H9 (cell line): Measurements from ENCODE around the gene ARRDC2. TPM values are rescaled to one million over a fixed set of nuclear protein-coding genes. Genes with fewer than 3 reads are reported as not detected.

Experiments
- DNase-seq: peaks from one replicate; pipeline ENCODE4 v3.0.0-alpha.2; 2017
- H2AFZ ChIP-seq: one replicate; pipeline ENCODE4 v1.6.1; 2013; ENCODE audit warnings: mild to moderate bottlenecking, low read length, control low read depth, moderate library complexity
- H2AK5ac ChIP-seq: 2 replicates; pipeline ENCODE4 v1.6.1; 2013; ENCODE audit warnings: low read length, control low read depth, mixed read lengths; ENCODE audit not compliant: insufficient read length
- H2BK120ac ChIP-seq: one replicate; pipeline ENCODE4 v1.6.1; 2013; ENCODE audit warnings: low read depth, mild to moderate bottlenecking, low read length, control low read depth, inconsistent platforms; ENCODE audit not compliant: poor library complexity, severe bottlenecking
- H2BK12ac ChIP-seq: 2 replicates; pipeline ENCODE4 v1.6.1; 2013; ENCODE audit warnings: low read length, control low read depth, mixed read lengths, low read depth; ENCODE audit not compliant: insufficient read length
- H2BK15ac ChIP-seq: 2 replicates; pipeline ENCODE4 v1.6.1; 2013; ENCODE audit warnings: low read depth, low read length, control low read depth
- H2BK20ac ChIP-seq: one replicate; pipeline ENCODE4 v1.6.1; 2013; ENCODE audit warnings: low read depth, mild to moderate bottlenecking, low read length, control low read depth, inconsistent platforms; ENCODE audit not compliant: poor library complexity, severe bottlenecking
- H2BK5ac ChIP-seq: 2 replicates; pipeline ENCODE4 v1.6.1; 2013; ENCODE audit warnings: low read length, control low read depth, mixed read lengths; ENCODE audit not compliant: insufficient read length
- H3K14ac ChIP-seq: 2 replicates; pipeline ENCODE4 v1.6.1; 2013; ENCODE audit warnings: low read length, control low read depth; ENCODE audit not compliant: insufficient read depth
- H3K18ac ChIP-seq: 2 replicates; pipeline ENCODE4 v1.6.1; 2013; ENCODE audit warnings: low read depth, mild to moderate bottlenecking, mixed read lengths, low read length, control low read depth; ENCODE audit not compliant: insufficient read length
- H3K23ac ChIP-seq: 2 replicates; pipeline ENCODE4 v1.6.1; 2013; ENCODE audit warnings: low read length, control low read depth, mixed read lengths, low read depth; ENCODE audit not compliant: insufficient read length
- H3K23me2 ChIP-seq: 2 replicates; pipeline ENCODE4 v1.6.1; 2013; ENCODE audit warnings: low read depth, mild to moderate bottlenecking, mixed read lengths, low read length, control low read depth; ENCODE audit not compliant: insufficient read length, poor library complexity, severe bottlenecking
- H3K27ac ChIP-seq: 2 replicates; pipeline ENCODE4 v1.5.1; 2013; ENCODE audit warnings: low read length, control low read depth, mixed read lengths, low read depth; ENCODE audit not compliant: insufficient read length
- H3K27me3 ChIP-seq: 2 replicates; pipeline ENCODE4 v1.6.1; 2013; ENCODE audit warnings: low read length, control low read depth, inconsistent platforms; ENCODE audit not compliant: insufficient read depth
- H3K4ac ChIP-seq: 2 replicates; pipeline ENCODE4 v1.6.1; 2013; ENCODE audit warnings: low read depth, mild to moderate bottlenecking, control low read depth, inconsistent platforms, low read length, moderate library complexity
- H3K4me1 ChIP-seq: 2 replicates; pipeline ENCODE4 v1.6.1; 2013; ENCODE audit warnings: low read length, control low read depth, inconsistent platforms; ENCODE audit not compliant: insufficient read depth
- H3K4me2 ChIP-seq: 2 replicates; pipeline ENCODE4 v1.6.1; 2013; ENCODE audit warnings: low read length, control low read depth, mixed read lengths; ENCODE audit not compliant: insufficient read length, insufficient read depth
- H3K56ac ChIP-seq: 2 replicates; pipeline ENCODE4 v1.6.1; 2013; ENCODE audit warnings: low read depth, mild to moderate bottlenecking, mixed read lengths, low read length, control low read depth; ENCODE audit not compliant: insufficient read length
- H3K79me1 ChIP-seq: 2 replicates; pipeline ENCODE4 v1.6.1; 2013; ENCODE audit warnings: low read depth, mild to moderate bottlenecking, moderate library complexity, low read length, control low read depth, inconsistent platforms; ENCODE audit not compliant: insufficient read depth, poor library complexity, severe bottlenecking
- H3K79me2 ChIP-seq: 2 replicates; pipeline ENCODE4 v1.6.1; 2013; ENCODE audit warnings: low read length, control low read depth, inconsistent platforms; ENCODE audit not compliant: insufficient read depth
- H3K9ac ChIP-seq: 2 replicates; pipeline ENCODE4 v1.6.1; 2013; ENCODE audit warnings: low read length, control low read depth, mixed read lengths; ENCODE audit not compliant: insufficient read length; ENCODE audit errors: extremely low read depth
- H3K9me3 ChIP-seq: one replicate; pipeline ENCODE4 v1.6.1; 2013; ENCODE audit warnings: low read depth, low read length, inconsistent platforms; ENCODE audit not compliant: control insufficient read depth
- H3T11ph ChIP-seq: one replicate; pipeline ENCODE4 v1.6.1; 2013; ENCODE audit warnings: mild to moderate bottlenecking, low read length, control low read depth, inconsistent platforms
- H4K20me1 ChIP-seq: one replicate; pipeline ENCODE4 v1.6.1; 2013; ENCODE audit not compliant: control insufficient read depth, insufficient read length, insufficient read depth
- H4K5ac ChIP-seq: 2 replicates; pipeline ENCODE4 v1.6.1; 2013; ENCODE audit warnings: low read depth, mild to moderate bottlenecking, mixed read lengths, low read length, control low read depth; ENCODE audit not compliant: insufficient read length
- H4K8ac ChIP-seq: replicated peaks from 2 replicates; pipeline ENCODE4 v1.6.1; 2013; ENCODE audit warnings: low read length, control low read depth, mixed read lengths, low read depth; ENCODE audit not compliant: insufficient read length
- H4K91ac ChIP-seq: 2 replicates; pipeline ENCODE4 v1.6.1; 2013; ENCODE audit warnings: low read depth, mild to moderate bottlenecking, moderate library complexity, mixed read lengths, low read length, control low read depth; ENCODE audit not compliant: insufficient read length
- H3K27ac Mint-ChIP-seq, 3 experiments: 2 replicates in 2 of 3; 3 replicates in 1 of 3; pipeline ENCODE4 v1.8.0; 2020 to 2021; ENCODE audit warnings: mixed read lengths in 3 of 3, mild to moderate bottlenecking in 1 of 3, moderate library complexity in 1 of 3
- H3K27me3 Mint-ChIP-seq: 2 replicates; pipeline ENCODE4 v1.8.0; 2021; ENCODE audit warnings: low read depth, mild to moderate bottlenecking, moderate library complexity, mixed read lengths
- H3K36me3 Mint-ChIP-seq, 3 experiments: 2 replicates in 2 of 3; 3 replicates in 1 of 3; pipeline ENCODE4 v1.8.0; 2020 to 2021; ENCODE audit warnings: low read depth in 3 of 3, mixed read lengths in 3 of 3; ENCODE audit not compliant: insufficient read depth in 1 of 3
- H3K4me1 Mint-ChIP-seq, 2 experiments: 2 replicates each; pipeline ENCODE4 v1.8.0; 2020; ENCODE audit warnings: mixed read lengths in 2 of 2
- H3K4me3 Mint-ChIP-seq, 2 experiments: 2 replicates in 1 of 2; 3 replicates in 1 of 2; pipeline ENCODE4 v1.8.0; 2020 to 2021; ENCODE audit warnings: mild to moderate bottlenecking in 2 of 2, mixed read lengths in 2 of 2, moderate library complexity in 1 of 2
- H3K9me3 Mint-ChIP-seq, 2 experiments: 2 replicates in 1 of 2; 3 replicates in 1 of 2; pipeline ENCODE4 v1.8.0; 2020; ENCODE audit warnings: mild to moderate bottlenecking in 2 of 2, mixed read lengths in 2 of 2, moderate library complexity in 1 of 2
- WGBS: extraction: QIAGEN DNeasy Blood & Tissue Kit; methylation state at CpG from one replicate; pipeline ENCODE4 v1.1.7; 2013; ENCODE audit warnings: missing lambda C conversion rate, low lambda C conversion rate, mixed read lengths; ENCODE audit not compliant: insufficient read length; ENCODE audit errors: extremely low coverage; 5-methylcytosine and 5-hydroxymethylcytosine counted together
- total RNA-seq: library from RNA; stranded (reverse); gene quantifications from 2 replicates; pipeline ENCODE4 v1.2.1, GENCODE V29; 2021
- TF ChIP-seq, protein P1 (sequence below): fragments of 200-600 bp; sonication (generic); conservative IDR thresholded peaks from 3 replicates; pipeline ENCODE4 v1.8.0; 2021; ENCODE audit warnings: antibody characterized with exemption, mild to moderate bottlenecking

The ARRDC2 gene
- total RNA-seq, 1 experiment from 2014 or later = 10.5 TPM

DNA sequence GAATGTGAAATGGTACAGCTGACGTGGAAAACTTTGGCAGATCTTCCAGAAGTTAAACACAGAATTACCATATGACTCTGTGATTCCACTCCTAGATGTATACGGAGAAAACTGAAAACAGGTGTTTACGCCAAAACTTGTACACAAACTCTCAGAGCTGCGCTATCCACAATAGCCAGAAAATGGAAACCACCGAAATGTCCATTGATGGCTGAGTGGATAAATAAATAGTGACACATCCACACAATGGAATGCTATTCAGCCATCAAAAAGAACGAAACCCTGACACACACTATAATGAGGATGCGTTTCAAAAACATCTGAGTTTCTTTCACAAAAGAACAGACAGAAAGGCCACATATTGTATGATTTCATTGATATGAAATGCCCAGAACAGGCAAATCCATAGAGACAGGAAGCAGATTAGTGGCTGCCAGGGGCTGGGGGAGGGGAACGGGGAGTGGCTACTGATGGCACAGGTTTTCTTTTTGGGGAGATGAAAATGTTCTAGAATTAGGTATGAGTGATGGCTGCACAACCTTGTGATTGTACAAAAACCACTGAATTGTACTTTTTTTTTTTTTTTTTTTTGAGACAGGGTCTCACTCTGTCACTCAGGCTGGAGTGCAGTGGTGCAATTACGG, 45.7 kb downstream of the ARRDC2 start:
- TF ChIP-seq, protein P1, sequence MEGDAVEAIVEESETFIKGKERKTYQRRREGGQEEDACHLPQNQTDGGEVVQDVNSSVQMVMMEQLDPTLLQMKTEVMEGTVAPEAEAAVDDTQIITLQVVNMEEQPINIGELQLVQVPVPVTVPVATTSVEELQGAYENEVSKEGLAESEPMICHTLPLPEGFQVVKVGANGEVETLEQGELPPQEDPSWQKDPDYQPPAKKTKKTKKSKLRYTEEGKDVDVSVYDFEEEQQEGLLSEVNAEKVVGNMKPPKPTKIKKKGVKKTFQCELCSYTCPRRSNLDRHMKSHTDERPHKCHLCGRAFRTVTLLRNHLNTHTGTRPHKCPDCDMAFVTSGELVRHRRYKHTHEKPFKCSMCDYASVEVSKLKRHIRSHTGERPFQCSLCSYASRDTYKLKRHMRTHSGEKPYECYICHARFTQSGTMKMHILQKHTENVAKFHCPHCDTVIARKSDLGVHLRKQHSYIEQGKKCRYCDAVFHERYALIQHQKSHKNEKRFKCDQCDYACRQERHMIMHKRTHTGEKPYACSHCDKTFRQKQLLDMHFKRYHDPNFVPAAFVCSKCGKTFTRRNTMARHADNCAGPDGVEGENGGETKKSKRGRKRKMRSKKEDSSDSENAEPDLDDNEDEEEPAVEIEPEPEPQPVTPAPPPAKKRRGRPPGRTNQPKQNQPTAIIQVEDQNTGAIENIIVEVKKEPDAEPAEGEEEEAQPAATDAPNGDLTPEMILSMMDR = no peak
- DNase-seq = no peak

More for the DNA sequence above, 45.7 kb downstream of the ARRDC2 start:
- Histone ChIP-seq H3K79me2 (no peaks in the 10 kb centered on the region), H4K5ac (no peak overlapping the region), H3K79me1 (no peaks in the 10 kb centered on the region), H3K4me1 (no peaks in the 10 kb centered on the region), H2BK12ac (no peak overlapping the region), H2BK20ac (no peak overlapping the region), H2BK15ac (no peak overlapping the region), H2BK120ac (no peak overlapping the region), H2AFZ (no peak overlapping the region), H3K4ac (no peak overlapping the region), H4K91ac (no peak overlapping the region), H3K27ac (no peak overlapping the region), H3K56ac (no peak overlapping the region), H3K27me3 (no peaks in the 10 kb centered on the region), H3K23ac (no peak overlapping the region), H3T11ph (no peak overlapping the region), H3K9ac (no peak overlapping the region), H3K23me2 (no peaks in the 10 kb centered on the region), H3K9me3 (no peaks in the 10 kb centered on the region), H2BK5ac (no peak overlapping the region), H3K14ac (no peak overlapping the region), H3K4me2 (no peak overlapping the region), H3K18ac (no peak overlapping the region), H2AK5ac (no peak overlapping the region), H4K20me1 (no peaks in the 10 kb centered on the region), H4K8ac (no peak overlapping the region)
- peaks cover 0 to 16% of the 10 kb centered on the region in 2 experiments; a peak in 3 of 4 replicates for H3K4me1 Mint-ChIP-seq
- H3K9me3 Mint-ChIP-seq = no peaks in the 10 kb centered on the region; a peak in 1 of 5 replicates
- H3K4me3 Mint-ChIP-seq = no peak overlapping the region
- peaks cover 2% of the 10 kb centered on the region; the same call in 1 of the 2 replicates for H3K27me3 Mint-ChIP-seq
- H3K27ac Mint-ChIP-seq = no peak overlapping the region
- no peaks in the 10 kb centered on the region for H3K36me3 Mint-ChIP-seq
- WGBS = no CpG with 5 or more reads among the region's 9 CpGs
